Sigmoid colon (tissue), 7 donors: ENCODE data around the gene APOF. TPM values are rescaled to one million over a fixed set of nuclear protein-coding genes. Genes with fewer than 3 reads are reported as not detected.
"Not testable (repeated sequence)": the region's sequence is repeated elsewhere in the genome, so short reads cannot be mapped to it uniquely, and the experiment has no call there.

Experiments
- DNase-seq: peaks from one replicate; pipeline ENCODE4 v3.0.0-alpha.2; 2019
- H3K27ac ChIP-seq, 4 donors: fragments of 200-600 bp; sonication (generic); one replicate each; pipeline ENCODE4 v1.5.1; 2016 to 2019; ENCODE audit warnings: mild to moderate bottlenecking in 1 of 4
- H3K27me3 ChIP-seq, 3 donors: fragments of 200-600 bp; sonication (generic); one replicate each; pipeline ENCODE4 v1.5.1; 2019; ENCODE audit warnings: mild to moderate bottlenecking in 1 of 3
- H3K36me3 ChIP-seq, 4 donors: fragments of 200-600 bp; sonication (generic); one replicate each; pipeline ENCODE4 v1.5.1; 2016 to 2019
- H3K4me1 ChIP-seq, 4 donors: fragments of 200-600 bp; sonication (generic); one replicate each; pipeline ENCODE4 v1.5.1; 2017 to 2019
- H3K4me3 ChIP-seq, 4 donors: fragments of 200-600 bp; sonication (generic); one replicate each; pipeline ENCODE4 v1.5.1; 2017 to 2019; ENCODE audit warnings: mild to moderate bottlenecking in 2 of 4, moderate library complexity in 1 of 4
- H3K9me3 ChIP-seq, 4 donors: fragments of 200-600 bp in 3 of 4; sonication (generic) in 3 of 4; one replicate each; pipeline versions ENCODE4 v1.5.1 to v1.6.1; 2013 to 2019
- CTCF ChIP-seq, 4 experiments: fragments of 450-650 bp in 3 of 4; fragments of 200-600 bp in 1 of 4; IDR thresholded peaks; one replicate each; pipeline ENCODE4 v1.5.1; 2016 to 2019; ENCODE audit warnings: antibody characterized with exemption in 4 of 4, mild to moderate bottlenecking in 3 of 4, moderate library complexity in 2 of 4
- EP300 ChIP-seq, 4 donors: sonication (generic); formaldehyde crosslinking; IDR thresholded peaks; one replicate each; pipeline ENCODE4 v1.6.1; 2017; ENCODE audit warnings: antibody characterized with exemption in 4 of 4
- POLR2A ChIP-seq, 2 donors: fragments of 450-650 bp; IDR thresholded peaks; one replicate each; pipeline ENCODE4 v1.6.1; 2016; ENCODE audit warnings: antibody characterized with exemption in 2 of 2, mild to moderate bottlenecking in 2 of 2, moderate library complexity in 2 of 2
- POLR2AphosphoS5 ChIP-seq, 4 donors: sonication (generic); formaldehyde crosslinking; IDR thresholded peaks; one replicate each; pipeline ENCODE4 v1.6.1; 2017; ENCODE audit warnings: antibody characterized with exemption in 4 of 4
- WGBS, 2 donors: extraction: QIAGEN DNeasy Blood & Tissue Kit; methylation state at CpG; one replicate each; pipeline ENCODE4 v1.1.7; 2013; 5-methylcytosine and 5-hydroxymethylcytosine counted together
- intact Hi-C: fragments of 100-400 bp; cut with DNase I; formaldehyde crosslinking; loops from one replicate; pipeline ENCODE4 v1.15.1; 2023
- polyA plus RNA-seq, 3 donors: library from polyadenylated mRNA; stranded (reverse); fragments of 200-250 nt; gene quantifications; one replicate each; pipeline ENCODE4 v1.2.3, GENCODE V29; 2013
- total RNA-seq, 4 donors: library from RNA; depleted of rRNA; stranded (reverse); fragments of >200 nt; gene quantifications; one replicate each; pipeline ENCODE4 v1.1.0, GENCODE V29; 2016
- donor health status: healthy with polysubstance abuse.
- donor health status: Bipolar disorder and iron deficiency.
- donor health status: healthy.

APOF gene
- total and polyA plus RNA-seq, 7 donors: not detected

GRCh38 chr12:56339158-56339422 is 23.6 kb downstream of the APOF start:
- Histone ChIP-seq H3K9me3 (no peaks in the 10 kb centered on the region), H3K27ac (no peak overlapping the region), H3K4me1 (peaks cover 0 to 10% (median 2%) of the 10 kb centered on the region in 4 donors), H3K27me3 (no peaks in the 10 kb centered on the region), H3K36me3 (peaks cover 11 to 20% (median 16%) of the 10 kb centered on the region in 4 donors), H3K4me3 (no peak overlapping the region)
- intact Hi-C loops: no loop called here
- no peak for DNase-seq
- TF ChIP-seq POLR2AphosphoS5 (IDR thresholded peaks at IDR 0.05) (no peak), EP300 (IDR thresholded peaks at IDR 0.05) (no peak), POLR2A (IDR thresholded peaks at IDR 0.05) (no peak), CTCF (IDR thresholded peaks at IDR 0.05) (no peak)
- WGBS, 2 donors: 90 to 96% methylated on average over 1 of the region's 1 CpG

GRCh38 chr12:56338308-56339157 is 24.1 kb downstream of the APOF start, which contains the start of gene IL23A:
Gene IL23A, plus strand, starts transcription at chr12:56338884. Its CDS starts 161 bp downstream, at chr12:56339045.
- WGBS, 2 donors: 34 to 66% methylated on average over 9 of the region's 9 CpGs
- no peak for DNase-seq
- no peak within 1 kb of the TSS for H3K4me3 ChIP-seq

GRCh38 chr12:56337753-56338251 is 24.9 kb downstream of the APOF start:
- intact Hi-C loops: no loop called here
- TF ChIP-seq POLR2AphosphoS5 (IDR thresholded peaks at IDR 0.05): no peak
- TF ChIP-seq CTCF (IDR thresholded peaks at IDR 0.05): no peak
- no peak for TF ChIP-seq EP300 (IDR thresholded peaks at IDR 0.05)
- no peak for TF ChIP-seq POLR2A (IDR thresholded peaks at IDR 0.05)
- H3K4me1 ChIP-seq: peaks cover 0 to 16% (median 8%) of the 10 kb centered on the region in 4 donors

More at GRCh38 chr12:56338308-56339157, 24.1 kb downstream of the APOF start, which contains the start of gene IL23A:
- Histone ChIP-seq H3K4me1 (peaks cover 0 to 10% (median 2%) of the 10 kb centered on the region in 4 donors), H3K9me3 (no peaks in the 10 kb centered on the region), H3K27me3 (no peaks in the 10 kb centered on the region), H3K36me3 (peaks cover 6 to 14% (median 10%) of the 10 kb centered on the region in 4 donors), H3K27ac (no peak within 1 kb of the TSS)
- TF ChIP-seq CTCF (IDR thresholded peaks at IDR 0.05) (no peak), POLR2AphosphoS5 (IDR thresholded peaks at IDR 0.05) (no peak), POLR2A (IDR thresholded peaks at IDR 0.05) (no peak), EP300 (IDR thresholded peaks at IDR 0.05) (no peak)
- intact Hi-C loops: no loop called here

GRCh38 chr12:56336361-56337167 is 26.1 kb downstream of the APOF start:
- Histone ChIP-seq H3K4me3 (no peak overlapping the region), H3K4me1 (peaks cover 0 to 22% (median 12%) of the 10 kb centered on the region in 4 donors), H3K27me3 (no peaks in the 10 kb centered on the region), H3K36me3 (no peaks in the 10 kb centered on the region), H3K27ac (no peak overlapping the region), H3K9me3 (no peaks in the 10 kb centered on the region)
- no peak for DNase-seq
- intact Hi-C loops: no loop called here
- TF ChIP-seq CTCF (IDR thresholded peaks at IDR 0.05) (no peak), POLR2A (IDR thresholded peaks at IDR 0.05) (no peak), EP300 (IDR thresholded peaks at IDR 0.05) (no peak), POLR2AphosphoS5 (IDR thresholded peaks at IDR 0.05) (no peak)
- 84% methylated on average over 9 of the region's 9 CpGs for WGBS, 2 donors

More at GRCh38 chr12:56337753-56338251, 24.9 kb downstream of the APOF start:
- Histone ChIP-seq H3K27ac (no peak overlapping the region), H3K36me3 (peaks cover 0 to 7% (median 4%) of the 10 kb centered on the region in 4 donors), H3K9me3 (no peaks in the 10 kb centered on the region), H3K27me3 (no peaks in the 10 kb centered on the region), H3K4me3 (no peak overlapping the region)
- WGBS, 2 donors: 86% methylated on average over 8 of the region's 8 CpGs
- no peak for DNase-seq

GRCh38 chr12:56335527-56335926 is 27.1 kb downstream of the APOF start:
- H3K27ac ChIP-seq, H3K36me3 ChIP-seq, H3K4me3 ChIP-seq, H3K9me3 ChIP-seq, DNase-seq, H3K27me3 ChIP-seq, intact Hi-C loops: not testable (repeated sequence)
- WGBS, 2 donors: 94 to 96% methylated on average over 8 of the region's 8 CpGs
- peaks cover 0 to 22% (median 12%) of the 10 kb centered on the region in 4 donors for H3K4me1 ChIP-seq
